22Rv1 (cell line): ENCODE results near the gene ATP2A3.

Experiments
- CTCF ChIP-seq: fragments of 450-650 bp; IDR thresholded peaks from 2 replicates; pipeline ENCODE4 v1.5.1; 2017; ENCODE audit warnings: mild to moderate bottlenecking
- ZFX ChIP-seq: fragments of 450-650 bp; IDR thresholded peaks from 2 replicates; pipeline ENCODE4 v1.6.1; 2017; ENCODE audit warnings: antibody characterized with exemption, borderline replicate concordance

GRCh38 chr17:3929764-3930163 lies 34.5 kb downstream of the ATP2A3 start:
- no peak for TF ChIP-seq CTCF
- no peak for TF ChIP-seq ZFX
